ENCODE results near the gene PSG6.
"Not testable (repeated sequence)": the region's sequence is repeated elsewhere in the genome, so short reads cannot be mapped to it uniquely, and the experiment has no call there.

GRCh38 chr19:42913516-42913915 lies 4.2 kb downstream of the PSG6 start:
- TF ChIP-seq CTCF (conservative IDR thresholded peaks at IDR 0.05); EZH2 (IDR thresholded peaks at IDR 0.05; ENCODE audit: low read depth): not testable (repeated sequence)

Data from PC-9 (cell line).